Measurements from ENCODE around the gene HSD17B12.

The HSD17B12 gene

DNA sequence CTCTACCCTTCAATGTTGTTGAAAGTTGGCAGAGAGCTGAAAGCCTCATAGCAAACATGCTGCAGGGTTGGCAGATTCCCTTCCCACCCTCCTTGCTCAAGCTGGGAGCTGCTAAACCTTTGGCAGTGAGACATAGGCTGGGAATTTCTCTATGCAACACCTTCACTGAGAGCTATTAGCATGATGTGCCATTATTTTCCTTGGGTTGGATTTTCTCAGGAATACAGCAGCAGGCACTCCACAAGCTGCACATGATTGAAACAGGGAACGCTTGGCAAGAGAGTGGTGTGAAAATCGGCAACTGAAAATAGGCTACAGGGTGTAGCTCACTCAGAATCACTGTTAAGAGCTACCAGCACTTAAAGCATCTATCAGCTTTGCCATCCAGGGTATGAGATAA is 190.5 kb downstream of the HSD17B12 start:
- no peak for DNase-seq (ENCODE audit: low spot score)

DNA sequence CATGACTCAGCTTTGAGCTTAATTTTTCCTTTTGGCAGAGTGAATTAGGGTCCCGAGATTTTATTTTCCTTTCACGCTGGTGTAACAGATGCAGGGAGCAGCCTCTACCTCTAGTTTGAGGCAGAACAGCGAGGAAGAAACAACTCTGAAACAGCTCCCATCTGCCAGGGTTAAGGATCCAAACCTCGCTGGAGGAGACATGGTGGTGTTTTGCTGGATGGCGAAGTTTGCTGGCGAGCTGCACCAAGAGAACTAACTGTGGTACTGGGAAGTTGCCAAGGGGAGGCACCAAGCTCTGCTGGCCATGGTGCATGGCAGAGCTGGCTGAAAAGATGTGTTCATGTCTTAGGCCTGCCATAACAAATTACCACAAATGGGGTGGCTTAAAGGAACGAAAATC is 192.5 kb downstream of the HSD17B12 start:
- DNase-seq (ENCODE audit: low spot score), result no peak

DNA sequence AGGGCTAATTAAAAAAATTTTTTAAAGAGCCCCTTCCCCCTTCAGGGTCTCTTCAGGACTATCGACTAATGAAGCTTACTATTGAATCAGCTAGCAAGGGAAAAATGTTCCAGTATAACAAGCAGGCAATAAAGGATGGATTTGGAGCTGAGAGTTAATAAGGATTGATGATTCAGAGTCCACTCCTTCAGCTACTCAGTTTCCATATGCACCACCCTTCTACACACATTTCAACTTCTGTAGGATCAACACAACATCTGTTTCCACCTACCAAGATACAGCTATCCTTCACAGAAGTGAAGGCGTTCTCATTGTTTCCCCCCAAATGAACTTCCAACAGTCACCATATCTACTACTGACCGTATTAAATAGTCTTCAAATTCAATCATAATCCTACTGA is 193.5 kb downstream of the HSD17B12 start:
- no peak for DNase-seq (ENCODE audit: low spot score)

DNA sequence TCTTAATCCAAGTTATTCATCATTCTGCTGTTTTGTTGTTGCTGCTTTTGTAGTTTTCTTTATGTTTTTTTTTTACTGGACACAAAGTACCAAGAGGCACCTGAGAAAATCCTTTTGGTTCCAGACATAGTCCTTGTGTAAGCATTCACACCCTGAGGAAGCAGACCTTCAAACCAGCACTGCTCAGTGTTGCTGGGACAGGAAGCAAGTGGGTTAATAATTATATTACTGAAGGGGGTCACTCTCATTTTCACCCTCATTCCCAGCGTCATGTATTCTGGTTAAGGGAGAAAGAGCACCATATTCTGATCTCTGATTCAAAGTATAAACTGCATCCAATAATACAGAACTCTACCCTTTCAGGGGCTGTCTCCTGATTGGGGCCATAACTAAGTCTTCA is 194.2 kb downstream of the HSD17B12 start:
- DNase-seq (ENCODE audit: low spot score), result no peak

DNA sequence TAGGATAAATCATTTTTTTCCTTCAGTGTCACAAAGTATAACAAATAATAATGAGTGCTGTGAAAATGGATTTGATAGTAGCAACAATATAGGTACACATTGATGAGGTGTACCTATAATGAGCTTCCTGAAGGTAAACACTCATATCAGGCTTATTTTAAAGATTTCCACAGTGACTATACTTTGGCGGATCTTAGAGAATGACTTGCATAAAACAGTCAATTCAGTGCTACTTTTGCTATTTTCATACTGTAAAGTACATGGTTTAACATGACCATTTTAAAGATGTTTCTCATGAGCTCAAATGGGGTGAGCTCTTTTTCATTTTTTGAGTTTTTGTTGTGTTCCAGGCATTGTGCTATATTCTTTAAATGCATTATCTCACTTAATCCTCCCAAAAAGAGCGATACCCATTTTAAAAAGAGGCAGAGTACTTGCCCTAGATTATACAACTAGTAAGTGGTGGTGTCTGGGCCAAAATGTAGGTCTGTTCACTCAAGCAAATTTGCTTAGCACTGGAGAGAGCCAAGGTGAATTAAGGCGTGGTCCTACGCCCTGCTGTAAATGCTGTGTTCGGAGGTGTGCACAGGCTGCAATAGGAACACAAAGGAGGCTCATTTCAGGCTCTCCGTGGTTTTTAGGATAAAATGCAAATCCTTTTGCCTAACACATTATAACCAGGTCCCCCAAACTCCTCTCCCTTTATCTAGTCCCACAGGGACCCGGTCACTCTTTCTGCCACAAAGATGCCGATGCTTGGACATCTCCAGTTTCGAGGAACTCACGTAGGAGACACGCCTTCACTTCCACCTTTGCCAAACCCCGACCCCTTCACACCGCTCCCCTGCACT is 199.5 kb downstream of the HSD17B12 start:
- no peak for DNase-seq (ENCODE audit: low spot score)

DNA sequence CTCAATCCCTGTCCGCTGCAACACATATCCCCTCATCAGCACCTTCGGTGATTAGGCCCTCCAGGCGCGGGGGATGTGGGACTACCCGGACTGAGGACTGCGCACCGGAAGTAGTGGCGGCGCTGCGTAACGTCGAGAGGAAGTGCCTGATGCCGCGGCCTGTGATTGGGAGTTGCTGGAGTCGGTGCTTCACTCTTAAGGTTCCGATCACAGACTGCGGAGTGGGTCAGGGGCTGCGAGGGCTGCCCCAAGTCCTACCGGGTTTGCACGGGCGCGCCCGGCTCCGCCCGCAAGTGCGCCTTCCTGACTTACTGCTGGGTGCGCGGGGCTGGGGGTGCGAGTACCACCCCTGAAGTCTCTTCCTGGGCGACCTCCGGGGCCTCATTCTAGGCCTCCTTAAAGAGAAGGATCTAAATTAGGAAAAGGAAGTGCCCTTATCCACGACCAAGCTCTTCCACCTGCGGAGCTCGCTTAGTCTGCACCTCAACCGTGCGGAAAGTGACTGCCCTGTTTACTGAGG is 200.2 kb downstream of the HSD17B12 start, which contains the start of gene ALKBH3:
Gene ALKBH3 (plus strand): TSS at position 192 of the 520 bp plus-strand sequence. CDS start 1,822 bp downstream, outside the sequence.
- DNase-seq (ENCODE audit: low spot score), result no peak

DNA sequence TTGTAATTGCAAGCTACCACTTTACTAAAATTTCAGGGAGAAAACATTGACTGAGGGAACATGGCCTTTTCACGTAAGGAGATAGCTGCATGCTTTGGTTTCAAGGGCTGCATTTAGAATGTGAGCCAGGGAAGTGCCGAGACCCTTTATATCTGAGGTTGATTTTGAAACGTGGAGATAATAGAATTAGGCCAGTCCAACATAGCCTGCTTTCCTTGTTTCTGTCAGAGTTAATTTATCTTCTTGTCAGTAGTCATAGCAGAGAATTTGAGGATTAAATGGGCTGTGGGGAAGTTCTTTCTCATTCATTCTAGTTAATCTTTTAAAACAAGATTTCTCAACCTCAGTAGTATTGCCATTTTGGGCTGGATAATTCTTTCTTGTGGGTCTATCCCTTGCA is 212.3 kb downstream of the HSD17B12 start:
- no peak for DNase-seq (ENCODE audit: low spot score)

DNA sequence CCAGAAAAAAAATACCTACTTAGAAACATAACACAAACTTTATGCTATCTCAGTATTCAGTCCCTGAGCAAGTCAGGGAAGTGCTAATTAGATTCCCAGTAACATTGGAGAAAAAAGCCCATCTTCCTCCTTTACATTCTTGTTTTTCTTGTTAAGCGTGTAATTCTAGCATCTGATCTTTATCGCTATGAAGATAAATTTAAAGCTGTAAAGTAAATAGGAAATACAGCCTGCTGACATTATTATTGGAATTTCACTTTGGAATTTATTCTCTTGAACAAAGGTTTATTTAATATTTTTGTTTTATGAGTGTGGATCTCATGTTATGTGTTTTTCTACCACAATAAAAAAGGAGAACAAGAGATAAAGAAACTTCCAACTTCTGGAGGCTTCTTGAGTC is 214.0 kb downstream of the HSD17B12 start:
- no peak for DNase-seq (ENCODE audit: low spot score)

DNA sequence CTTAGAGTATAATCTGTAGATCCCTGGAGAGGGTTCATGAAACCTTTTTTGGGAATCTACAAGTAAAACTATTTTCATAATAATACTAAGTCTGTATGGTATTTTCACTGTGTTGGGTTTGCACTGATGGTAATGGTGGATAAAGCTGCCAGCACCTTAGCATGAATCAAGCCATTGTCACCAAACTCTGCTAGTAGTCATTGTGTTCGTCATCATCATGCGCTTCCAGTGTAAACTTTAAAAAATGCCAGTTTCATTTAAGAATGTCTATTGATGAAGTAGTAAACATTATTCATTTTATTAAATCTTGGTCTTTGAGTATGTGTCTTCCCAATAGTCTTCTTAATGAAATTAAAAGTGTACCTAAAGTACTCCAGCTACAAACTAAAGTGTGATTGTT is 215.1 kb downstream of the HSD17B12 start:
- DNase-seq (ENCODE audit: low spot score), result no peak

DNA sequence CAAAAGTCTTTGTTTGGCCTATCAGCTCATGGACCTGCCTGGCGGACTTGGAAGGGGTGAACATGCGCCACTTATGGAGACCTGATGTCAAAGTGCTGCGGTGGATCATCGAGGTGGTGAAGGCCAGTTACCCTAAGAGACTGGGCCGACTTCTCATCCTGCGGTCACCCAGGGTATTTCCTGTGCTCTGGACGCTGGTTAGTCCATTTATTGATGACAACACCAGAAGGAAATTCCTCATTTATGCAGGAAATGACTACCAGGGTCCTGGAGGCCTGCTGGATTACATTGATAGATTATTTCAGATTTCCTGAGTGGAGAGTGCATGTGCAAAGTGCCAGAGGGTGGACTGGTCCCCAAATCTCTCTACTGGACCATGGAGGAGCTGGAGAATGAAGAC is 218.0 kb downstream of the HSD17B12 start:
- no peak for DNase-seq (ENCODE audit: low spot score)

DNA sequence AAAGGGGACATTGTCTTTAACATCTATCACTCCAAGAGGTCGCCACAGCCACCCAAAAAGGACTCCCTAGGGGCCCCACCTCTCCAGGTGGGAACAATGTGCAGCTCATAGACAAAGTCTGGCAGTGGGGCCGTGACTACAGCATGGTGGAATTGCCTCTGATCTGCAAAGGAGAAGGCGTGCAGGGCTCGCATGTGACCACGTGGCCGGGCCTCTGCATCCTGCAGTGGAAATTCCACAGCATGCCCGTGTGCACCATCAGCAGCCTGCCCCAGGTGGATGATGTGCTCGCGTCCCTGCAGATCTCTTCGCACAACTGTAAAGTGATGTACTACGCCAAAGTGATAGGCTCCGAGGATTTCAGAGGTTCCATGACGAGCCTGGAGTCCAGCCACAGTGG is 218.6 kb downstream of the HSD17B12 start:
- DNase-seq (ENCODE audit: low spot score), result no peak

DNA sequence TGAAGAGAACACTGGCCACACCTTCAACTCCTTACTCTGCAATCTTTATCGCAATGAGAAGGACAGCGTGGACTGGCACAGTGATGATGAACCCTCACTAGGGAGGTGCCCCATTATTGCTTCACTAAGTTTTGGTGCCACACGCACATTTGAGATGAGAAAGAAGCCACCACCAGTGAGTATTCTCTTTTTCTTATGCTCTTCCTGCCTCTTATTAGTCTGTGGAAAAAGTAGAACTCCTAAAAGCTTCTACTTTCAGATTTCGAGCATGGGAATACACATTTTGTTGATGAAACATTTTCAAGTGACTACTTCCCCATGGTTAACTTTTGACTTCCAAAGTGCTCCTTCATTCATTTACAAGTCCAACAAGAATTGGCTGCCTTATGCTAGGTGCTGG is 221.0 kb downstream of the HSD17B12 start:
- DNase-seq (ENCODE audit: low spot score), result no peak

DNA sequence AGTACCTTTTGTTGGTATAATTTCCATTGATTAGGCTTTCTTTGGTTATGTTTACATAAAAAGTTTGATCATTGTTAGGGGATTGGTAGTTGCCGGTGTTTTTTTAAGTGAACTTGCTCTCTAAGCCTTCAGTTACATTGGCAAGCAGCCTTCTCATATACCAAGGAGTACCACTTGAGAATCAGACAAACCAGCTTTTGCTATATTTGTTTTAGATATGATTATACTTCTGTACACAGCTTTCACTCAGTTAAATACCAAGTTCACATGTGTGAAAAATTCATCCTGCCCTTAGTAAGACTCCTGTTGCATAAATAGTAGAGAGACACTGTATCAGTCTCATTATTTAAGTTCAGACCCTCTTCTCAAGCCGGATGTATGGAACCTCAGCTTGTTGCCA is 222.5 kb downstream of the HSD17B12 start:
- no peak for DNase-seq (ENCODE audit: low spot score)

DNA sequence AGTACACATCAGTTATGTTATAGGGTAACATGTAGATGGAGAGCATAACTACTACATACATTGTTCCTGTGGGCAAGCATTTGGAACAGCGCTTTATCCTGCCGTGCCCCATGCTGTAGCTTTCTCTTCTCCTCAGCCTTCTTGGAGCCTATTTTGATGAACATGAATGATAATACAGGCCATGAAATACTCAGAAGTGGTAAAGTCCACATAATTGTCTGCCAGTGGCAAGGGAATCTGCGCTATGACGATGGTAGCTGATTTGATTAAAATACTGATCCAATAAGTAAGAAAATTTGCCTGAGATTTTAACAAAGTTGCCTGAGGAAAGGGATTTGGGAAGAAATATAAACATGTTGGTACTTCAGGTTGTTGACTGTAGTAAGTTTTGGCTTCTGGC is 223.4 kb downstream of the HSD17B12 start:
- DNase-seq (ENCODE audit: low spot score), result no peak

DNA sequence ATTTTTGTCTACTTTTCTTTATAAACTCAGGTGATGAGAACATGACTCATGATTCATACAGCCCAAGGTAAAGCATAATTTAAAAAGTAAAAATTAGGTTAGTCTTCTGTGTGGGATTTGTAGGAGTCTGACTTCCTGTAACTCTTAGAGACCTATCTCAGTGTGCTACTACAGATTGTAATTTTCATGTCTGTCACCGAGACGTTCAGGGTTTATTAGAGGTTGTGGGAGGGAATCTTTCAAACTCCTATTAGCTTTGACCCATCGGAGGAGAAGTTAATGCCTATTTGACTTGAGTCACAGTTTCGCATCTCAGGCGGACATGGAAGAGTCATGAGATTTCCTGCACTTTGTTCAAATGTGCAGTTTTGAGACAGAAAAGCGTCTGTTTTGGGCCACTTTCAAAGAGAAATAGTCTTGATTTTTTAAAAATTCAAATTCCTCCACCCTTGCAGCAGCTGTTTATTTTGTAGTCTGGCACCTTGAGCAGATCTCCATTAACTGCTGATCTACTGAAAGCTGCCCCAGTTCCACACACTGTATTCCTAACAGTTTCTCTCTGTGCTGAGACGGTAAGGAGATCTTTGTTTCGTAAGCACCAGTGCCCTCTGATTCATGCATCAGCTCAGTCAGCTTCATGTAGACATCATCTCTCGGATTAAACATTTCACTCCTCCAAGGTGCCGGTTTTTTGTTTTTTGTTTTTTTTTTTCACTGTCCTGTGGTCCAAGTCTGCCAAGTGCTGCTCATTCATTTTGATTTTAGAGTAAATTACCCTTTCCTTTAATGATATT is 224.4 kb downstream of the HSD17B12 start:
- DNase-seq (ENCODE audit: low spot score), result no peak

DNA sequence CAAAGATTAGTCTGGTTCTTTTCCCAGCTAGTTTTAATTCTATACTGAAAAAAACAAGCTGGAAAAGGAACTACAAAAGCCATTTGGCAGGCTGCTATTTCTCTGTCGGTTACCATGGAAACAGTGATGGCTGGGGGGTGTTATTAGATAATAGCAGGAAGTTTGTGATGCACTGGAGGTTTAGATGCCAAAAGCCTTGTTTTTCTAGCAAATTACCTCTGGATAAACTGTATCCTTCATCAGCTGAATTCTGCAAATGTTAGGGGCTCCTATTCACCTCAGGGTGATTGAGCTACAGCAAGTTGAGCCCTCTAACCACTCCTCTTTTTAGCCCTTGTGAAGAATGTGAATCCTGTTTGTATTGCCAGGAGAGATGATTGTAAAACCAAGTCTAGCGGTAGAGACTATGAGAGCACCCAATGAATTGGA is 225.3 kb downstream of the HSD17B12 start:
- no peak for DNase-seq (ENCODE audit: low spot score)

Measured in NAMALWA (cell line).